Astrocyte (in vitro differentiated cells and primary cell): Measurements from ENCODE around the gene RASL10A. TPM values are rescaled to one million over a fixed set of nuclear protein-coding genes. Genes with fewer than 3 reads are reported as not detected.
"Not testable (repeated sequence)": the region's sequence is repeated elsewhere in the genome, so short reads cannot be mapped to it uniquely, and the experiment has no call there.

Source experiments
- DNase-seq: peaks from one replicate; pipeline ENCODE4 v3.0.0-alpha.2; 2010; ENCODE audit warnings: low read depth
- FAIRE-seq: peaks from 2 replicates; lab custom pipeline; 2011; peaks lifted over from hg19 to GRCh38; lab: Jason Lieb, UNC
- H2AFZ ChIP-seq: 2 replicates; pipeline ENCODE4 v1.6.0; 2012; ENCODE audit warnings: low read depth, low read length, inconsistent platforms
- H3K27ac ChIP-seq: 2 replicates; pipeline ENCODE4 v1.5.1; 2011; ENCODE audit warnings: low read depth, low read length, inconsistent platforms
- H3K27me3 ChIP-seq: 2 replicates; pipeline ENCODE4 v1.6.0; 2011; ENCODE audit warnings: low read length, inconsistent platforms; ENCODE audit not compliant: insufficient read depth
- H3K36me3 ChIP-seq: 2 replicates; pipeline ENCODE4 v1.5.1; 2011; ENCODE audit warnings: low read length, inconsistent platforms; ENCODE audit not compliant: insufficient read depth
- H3K4me1 ChIP-seq: 2 replicates; pipeline ENCODE4 v1.5.1; 2011; ENCODE audit warnings: low read length, inconsistent platforms; ENCODE audit not compliant: insufficient read depth
- H3K4me2 ChIP-seq: 2 replicates; pipeline ENCODE4 v1.6.0; 2012; ENCODE audit warnings: low read length, inconsistent platforms
- H3K4me3 ChIP-seq: 2 replicates; pipeline ENCODE4 v1.5.1; 2011; ENCODE audit warnings: low read depth, mild to moderate bottlenecking, low read length, inconsistent platforms; ENCODE audit not compliant: insufficient read depth
- H3K79me2 ChIP-seq: 2 replicates; pipeline ENCODE4 v1.6.0; 2012; ENCODE audit warnings: mild to moderate bottlenecking, low read length, inconsistent platforms; ENCODE audit not compliant: insufficient read depth
- H3K9ac ChIP-seq: 2 replicates; pipeline ENCODE4 v1.6.0; 2012; ENCODE audit warnings: mild to moderate bottlenecking, low read length, inconsistent platforms
- H3K9me3 ChIP-seq: 2 replicates; pipeline ENCODE4 v1.5.1; 2012; ENCODE audit warnings: low read depth, mild to moderate bottlenecking, low read length, inconsistent platforms; ENCODE audit not compliant: insufficient read depth
- H4K20me1 ChIP-seq: 2 replicates; pipeline ENCODE4 v1.6.0; 2012; ENCODE audit warnings: low read length, inconsistent platforms; ENCODE audit not compliant: insufficient read depth
- H3K27ac Mint-ChIP-seq: one replicate; pipeline ENCODE4 v1.8.0; 2021; ENCODE audit warnings: mild to moderate bottlenecking, mixed read lengths; ENCODE audit not compliant: unreplicated experiment
- H3K27me3 Mint-ChIP-seq: one replicate; pipeline ENCODE4 v1.8.0; 2021; ENCODE audit warnings: low read depth, mixed read lengths; ENCODE audit not compliant: unreplicated experiment
- H3K36me3 Mint-ChIP-seq: one replicate; pipeline ENCODE4 v1.8.0; 2021; ENCODE audit warnings: low read depth, mixed read lengths; ENCODE audit not compliant: unreplicated experiment
- H3K4me1 Mint-ChIP-seq: one replicate; pipeline ENCODE4 v1.8.0; 2021; ENCODE audit warnings: low read depth, mixed read lengths; ENCODE audit not compliant: unreplicated experiment
- H3K4me3 Mint-ChIP-seq: one replicate; pipeline ENCODE4 v1.8.0; 2021; ENCODE audit warnings: mild to moderate bottlenecking, moderate library complexity, mixed read lengths; ENCODE audit not compliant: unreplicated experiment
- H3K9me3 Mint-ChIP-seq: one replicate; pipeline ENCODE4 v1.8.0; 2021; ENCODE audit warnings: mild to moderate bottlenecking, mixed read lengths; ENCODE audit not compliant: unreplicated experiment
- CTCF ChIP-seq: IDR thresholded peaks from 2 replicates; pipeline ENCODE4 v1.5.1; 2011; ENCODE audit warnings: low read depth, mild to moderate bottlenecking, inconsistent platforms, low read length, moderate library complexity; ENCODE audit not compliant: insufficient read depth
- EZH2 ChIP-seq: IDR thresholded peaks from 2 replicates; pipeline ENCODE4 v1.6.1; 2012; ENCODE audit warnings: mild to moderate bottlenecking, low read length, inconsistent platforms; ENCODE audit not compliant: insufficient read depth
- total RNA-seq: library from RNA; stranded (reverse); gene quantifications from 2 replicates; pipeline ENCODE4 v1.2.1, GENCODE V29; 2021

RASL10A gene
- total RNA-seq, 1 donor from 2014 or later, result 1.5 TPM

GRCh38 chr22:29348041-29348440 lies 32.5 kb upstream of the RASL10A start:
- FAIRE-seq (no peak), DNase-seq (no peak)
- peaks cover 25% of the 10 kb centered on the region for H3K36me3 Mint-ChIP-seq
- H3K27ac Mint-ChIP-seq, result no peak overlapping the region
- Histone ChIP-seq H3K9me3 (no peaks in the 10 kb centered on the region), H3K4me2 (no peak overlapping the region), H3K27me3 (no peaks in the 10 kb centered on the region), H2AFZ (no peak overlapping the region), H3K4me3 (no peak overlapping the region), H3K36me3 (peaks cover 31% of the 10 kb centered on the region), H3K27ac (no peak overlapping the region), H3K79me2 (no peaks in the 10 kb centered on the region), H4K20me1 (peaks cover 8% of the 10 kb centered on the region), H3K9ac (no peak overlapping the region), H3K4me1 (peaks cover 18% of the 10 kb centered on the region)
- H3K4me1 Mint-ChIP-seq, result peaks cover 5% of the 10 kb centered on the region
- H3K9me3 Mint-ChIP-seq, result no peaks in the 10 kb centered on the region
- H3K4me3 Mint-ChIP-seq, result no peak overlapping the region
- TF ChIP-seq CTCF (no peak), EZH2 (no peak)
- H3K27me3 Mint-ChIP-seq, result no peaks in the 10 kb centered on the region

- DNase-seq (no peak), FAIRE-seq (no peak)
- H3K9me3 ChIP-seq, result no peaks in the 10 kb centered on the region
- H3K9me3 Mint-ChIP-seq, result no peaks in the 10 kb centered on the region
- H3K79me2 ChIP-seq, result no peaks in the 10 kb centered on the region
- no peak for TF ChIP-seq EZH2
- H3K4me1 Mint-ChIP-seq, result peaks cover 5% of the 10 kb centered on the region
- no peak overlapping the region for H3K27ac Mint-ChIP-seq
- H4K20me1 ChIP-seq, result peaks cover 17% of the 10 kb centered on the region
- no peak overlapping the region for H3K27ac ChIP-seq
- H3K27me3 Mint-ChIP-seq, result no peaks in the 10 kb centered on the region
- peaks cover 28% of the 10 kb centered on the region for H3K36me3 ChIP-seq
- H3K4me3 Mint-ChIP-seq, result no peak overlapping the region
- no peak overlapping the region for H3K9ac ChIP-seq
- no peak overlapping the region for H3K4me2 ChIP-seq
- no peak overlapping the region for H2AFZ ChIP-seq
- peaks cover 33% of the 10 kb centered on the region for H3K36me3 Mint-ChIP-seq
- no peaks in the 10 kb centered on the region for H3K27me3 ChIP-seq
- H3K4me3 ChIP-seq, result no peak overlapping the region
- peaks cover 21% of the 10 kb centered on the region for H3K4me1 ChIP-seq
Observed at GRCh38 chr22:29346659-29347058, 31.2 kb upstream of the RASL10A start.

GRCh38 chr22:29345932-29346331 lies 30.4 kb upstream of the RASL10A start:
- H3K9me3 Mint-ChIP-seq, result no peaks in the 10 kb centered on the region
- Histone ChIP-seq H3K27ac (no peak overlapping the region), H3K4me3 (no peak overlapping the region), H4K20me1 (peaks cover 17% of the 10 kb centered on the region), H3K4me1 (peaks cover 21% of the 10 kb centered on the region), H2AFZ (no peak overlapping the region), H3K79me2 (no peaks in the 10 kb centered on the region), H3K27me3 (no peaks in the 10 kb centered on the region), H3K36me3 (peaks cover 28% of the 10 kb centered on the region), H3K9me3 (no peaks in the 10 kb centered on the region), H3K9ac (no peak overlapping the region), H3K4me2 (no peak overlapping the region)
- H3K4me3 Mint-ChIP-seq, result no peak overlapping the region
- H3K27ac Mint-ChIP-seq, result no peak overlapping the region
- no peak for DNase-seq
- FAIRE-seq, result no peak
- H3K27me3 Mint-ChIP-seq, result no peaks in the 10 kb centered on the region
- H3K36me3 Mint-ChIP-seq, result peaks cover 30% of the 10 kb centered on the region
- peaks cover 5% of the 10 kb centered on the region for H3K4me1 Mint-ChIP-seq
- no peak for TF ChIP-seq EZH2
- TF ChIP-seq CTCF, result no peak

GRCh38 chr22:29344889-29345288 lies 29.4 kb upstream of the RASL10A start:
- peak overlapping the region; percentile 42 for H3K4me2 ChIP-seq
- H3K27ac ChIP-seq, result peak overlapping the region; percentile 24
- not testable (repeated sequence) for H2AFZ ChIP-seq, H3K9me3 Mint-ChIP-seq, FAIRE-seq, H3K4me3 ChIP-seq, H3K27me3 Mint-ChIP-seq, H3K4me1 Mint-ChIP-seq, H3K9ac ChIP-seq, H3K4me3 Mint-ChIP-seq, H3K9me3 ChIP-seq, H3K79me2 ChIP-seq, H3K27me3 ChIP-seq, DNase-seq
- peak overlapping the region; percentile 44 for H3K27ac Mint-ChIP-seq
- H3K36me3 Mint-ChIP-seq, result peaks cover 24% of the 10 kb centered on the region
- peaks cover 31% of the 10 kb centered on the region for H3K36me3 ChIP-seq
- peaks cover 22% of the 10 kb centered on the region for H4K20me1 ChIP-seq
- peaks cover 21% of the 10 kb centered on the region for H3K4me1 ChIP-seq
